ENCODE data around the gene SLC26A6. TPM values are rescaled to one million over a fixed set of nuclear protein-coding genes. Genes with fewer than 3 reads are reported as not detected.

Gene SLC26A6
- total and polyA plus RNA-seq, 9 donors: 7.9 to 19.1 (median 10.5) TPM

DNA sequence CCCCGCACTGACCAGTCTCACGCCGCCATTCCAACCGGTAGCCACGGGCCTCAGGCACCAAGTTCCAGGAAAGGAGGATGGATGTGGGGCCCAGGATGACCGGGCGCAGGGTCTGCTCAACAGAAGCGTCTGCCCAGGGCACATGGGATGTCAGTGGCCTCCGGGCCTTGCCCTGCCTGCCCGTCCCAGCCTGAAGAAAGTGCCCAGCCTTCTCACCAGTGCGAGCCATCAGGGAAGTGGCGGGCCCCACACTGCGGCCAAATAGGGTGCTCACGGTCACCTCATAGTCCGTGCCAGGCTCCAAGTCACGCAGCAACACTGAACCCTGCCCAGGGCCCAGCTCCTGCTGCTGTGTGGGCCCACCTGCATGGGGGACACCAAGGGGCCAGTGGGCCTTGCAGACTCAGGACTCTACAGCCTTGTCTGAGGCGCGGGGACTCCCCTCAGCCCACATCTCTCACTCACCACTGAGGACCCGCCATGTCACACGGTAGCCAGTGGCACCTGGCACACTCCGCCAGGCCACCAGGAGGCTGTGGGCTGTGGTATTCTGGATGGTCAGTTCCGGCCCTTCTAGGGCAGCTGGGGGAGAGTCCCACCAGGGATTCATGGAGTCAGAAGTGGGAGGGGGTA is 43.3 kb downstream of the SLC26A6 start:
- TF ChIP-seq, protein P1, sequence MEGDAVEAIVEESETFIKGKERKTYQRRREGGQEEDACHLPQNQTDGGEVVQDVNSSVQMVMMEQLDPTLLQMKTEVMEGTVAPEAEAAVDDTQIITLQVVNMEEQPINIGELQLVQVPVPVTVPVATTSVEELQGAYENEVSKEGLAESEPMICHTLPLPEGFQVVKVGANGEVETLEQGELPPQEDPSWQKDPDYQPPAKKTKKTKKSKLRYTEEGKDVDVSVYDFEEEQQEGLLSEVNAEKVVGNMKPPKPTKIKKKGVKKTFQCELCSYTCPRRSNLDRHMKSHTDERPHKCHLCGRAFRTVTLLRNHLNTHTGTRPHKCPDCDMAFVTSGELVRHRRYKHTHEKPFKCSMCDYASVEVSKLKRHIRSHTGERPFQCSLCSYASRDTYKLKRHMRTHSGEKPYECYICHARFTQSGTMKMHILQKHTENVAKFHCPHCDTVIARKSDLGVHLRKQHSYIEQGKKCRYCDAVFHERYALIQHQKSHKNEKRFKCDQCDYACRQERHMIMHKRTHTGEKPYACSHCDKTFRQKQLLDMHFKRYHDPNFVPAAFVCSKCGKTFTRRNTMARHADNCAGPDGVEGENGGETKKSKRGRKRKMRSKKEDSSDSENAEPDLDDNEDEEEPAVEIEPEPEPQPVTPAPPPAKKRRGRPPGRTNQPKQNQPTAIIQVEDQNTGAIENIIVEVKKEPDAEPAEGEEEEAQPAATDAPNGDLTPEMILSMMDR (IDR thresholded peaks at IDR 0.05): no peak
- TF ChIP-seq EP300 (IDR thresholded peaks at IDR 0.05) (no peak), POLR2A (IDR thresholded peaks at IDR 0.05) (no peak)
- H3K9me3 ChIP-seq: no peaks in the 10 kb centered on the region
- no peaks in the 10 kb centered on the region for H3K36me3 ChIP-seq
- peaks cover 10% of the 10 kb centered on the region for H3K4me1 ChIP-seq (ENCODE audit: insufficient read depth)
- no peak for DNase-seq
- H3K27me3 ChIP-seq: no peaks in the 10 kb centered on the region
- WGBS, 3 donors: 91 to 97% (median 92%) methylated on average over 19 to 22 of the region's 22 CpGs
- intact Hi-C loops (cut with DNase I): no loop called here
- no peak overlapping the region for H3K27ac ChIP-seq
- H3K4me3 ChIP-seq: no peak overlapping the region

GRCh38 chr3:48591436-48591835 is 43.8 kb downstream of the SLC26A6 start:
- intact Hi-C loops (cut with DNase I): no loop called here
- WGBS, 3 donors: 89 to 97% (median 90%) methylated on average over 14 of the region's 14 CpGs
- Histone ChIP-seq H3K36me3 (no peaks in the 10 kb centered on the region), H3K27me3 (no peaks in the 10 kb centered on the region), H3K4me1 (ENCODE audit: insufficient read depth) (peaks cover 10% of the 10 kb centered on the region), H3K27ac (no peak overlapping the region), H3K9me3 (no peaks in the 10 kb centered on the region), H3K4me3 (no peak overlapping the region)
- TF ChIP-seq, protein P1 (IDR thresholded peaks at IDR 0.05): no peak
- TF ChIP-seq POLR2A (IDR thresholded peaks at IDR 0.05) (no peak), EP300 (IDR thresholded peaks at IDR 0.05) (no peak)
- no peak for DNase-seq

GRCh38 chr3:48588230-48588629 is 47.0 kb downstream of the SLC26A6 start:
- Histone ChIP-seq H3K9me3 (no peaks in the 10 kb centered on the region), H3K4me3 (no peak overlapping the region), H3K36me3 (no peaks in the 10 kb centered on the region), H3K27ac (no peak overlapping the region), H3K4me1 (ENCODE audit: insufficient read depth) (no peaks in the 10 kb centered on the region), H3K27me3 (no peaks in the 10 kb centered on the region)
- no peak for DNase-seq
- 83 to 94% (median 91%) methylated on average over 15 of the region's 15 CpGs for whole genome bisulfite sequencing, 3 donors
- TF ChIP-seq EP300 (IDR thresholded peaks at IDR 0.05) (no peak), POLR2A (IDR thresholded peaks at IDR 0.05) (no peak)
- TF ChIP-seq, protein P1 (IDR thresholded peaks at IDR 0.05): no peak
- intact Hi-C loops (cut with DNase I): no loop called here

DNA sequence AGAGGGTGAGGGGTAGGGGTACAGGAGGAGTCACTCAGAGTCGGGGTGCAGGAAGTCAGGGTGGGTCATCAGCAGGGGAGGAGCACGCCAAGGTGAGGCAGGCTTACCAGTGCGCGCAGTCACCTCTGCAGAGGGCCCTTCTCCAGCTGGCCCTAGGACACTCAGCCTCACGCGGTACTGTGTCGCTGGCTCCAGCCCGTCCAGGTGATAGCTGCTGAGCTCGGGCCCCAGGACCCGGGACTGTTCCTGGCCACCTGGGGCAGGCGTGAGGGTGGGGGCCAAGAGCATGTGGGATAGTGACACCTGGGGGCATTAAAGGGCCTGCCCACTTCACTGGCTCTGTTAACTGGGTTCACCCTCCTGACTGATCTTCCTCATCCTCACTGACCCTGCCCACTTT is 47.6 kb downstream of the SLC26A6 start:
- no peak for DNase-seq
- H3K4me1 ChIP-seq (ENCODE audit: insufficient read depth): no peaks in the 10 kb centered on the region
- no peaks in the 10 kb centered on the region for H3K36me3 ChIP-seq
- 84 to 89% (median 86%) methylated on average over 11 of the region's 11 CpGs for WGBS, 3 donors
- TF ChIP-seq EP300 (IDR thresholded peaks at IDR 0.05) (no peak), POLR2A (IDR thresholded peaks at IDR 0.05) (no peak)
- TF ChIP-seq, protein P1 (IDR thresholded peaks at IDR 0.05): no peak
- H3K27me3 ChIP-seq: no peaks in the 10 kb centered on the region
- no peak overlapping the region for H3K27ac ChIP-seq
- intact Hi-C loops (cut with DNase I): no loop called here
- H3K4me3 ChIP-seq: no peak overlapping the region
- no peaks in the 10 kb centered on the region for H3K9me3 ChIP-seq

Data from ovary (tissue), 9 donors.